H1 (cell line): ENCODE results near the gene WDCP.

Source experiments
- ATF3 ChIP-seq: IDR thresholded peaks from 2 replicates; pipeline ENCODE4 v1.6.1; 2011; ENCODE audit warnings: low read depth, mild to moderate bottlenecking, low read length; ENCODE audit not compliant: insufficient read depth
- CTCF ChIP-seq, 3 experiments: IDR thresholded peaks; 1 replicate in 2 of 3; 2 replicates in 1 of 3; pipeline versions ENCODE4 v1.5.1 to v1.6.1; 2011; ENCODE audit warnings: low read length in 3 of 3, mild to moderate bottlenecking in 3 of 3, inconsistent platforms in 2 of 3, low read depth in 1 of 3, moderate library complexity in 1 of 3; ENCODE audit not compliant: insufficient read depth in 1 of 3; ENCODE audit errors: control extremely low read depth in 1 of 3

- TF ChIP-seq ATF3 (no peak), CTCF (IDR thresholded peaks at IDR 0.05; ENCODE audit: control extremely low read depth in 1 of 3, insufficient read depth in 1 of 3, low read depth in 1 of 3, low read length in 3 of 3) (no peak)
These were observed 24.1 kb downstream of the WDCP start for GRCh38 chr2:24022975-24023575.
